ENCODE measurements around the gene PIGBOS1.
"Not testable (repeated sequence)": the region's sequence is repeated elsewhere in the genome, so short reads cannot be mapped to it uniquely, and the experiment has no call there.

The PIGBOS1 gene, protein sequence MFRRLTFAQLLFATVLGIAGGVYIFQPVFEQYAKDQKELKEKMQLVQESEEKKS

GRCh38 chr15:55318588-55319494, at the start of gene PIGBOS1, which contains the start of gene PIGB:
Gene PIGBOS1 (minus strand): TSS chr15:55319123. CDS start chr15:55317792, 1,331 bp downstream.
Gene PIGB (plus strand): TSS chr15:55319222. CDS start chr15:55319251, 29 bp downstream.
- DNase-seq = peak; percentile 61

DNA sequence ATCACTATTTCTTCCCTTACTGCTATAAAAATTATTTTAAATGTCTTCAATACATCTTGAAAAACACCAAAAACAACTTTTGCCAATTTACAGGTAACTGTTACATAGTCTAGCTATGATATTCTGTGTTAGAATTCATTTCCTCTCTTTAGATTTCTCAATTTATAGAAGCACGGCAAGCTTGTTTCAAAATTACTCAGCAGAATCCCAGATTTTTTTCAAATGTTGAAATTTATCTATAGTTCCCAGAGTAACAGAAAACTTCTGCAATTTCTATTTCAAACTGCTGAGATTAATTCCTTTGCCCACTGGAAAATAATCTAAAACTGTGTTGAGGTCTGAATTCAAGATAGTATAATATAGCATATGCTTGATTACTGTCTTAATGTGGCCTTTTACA, 48.1 kb upstream of the PIGBOS1 start:
- DNase-seq = no peak

DNA sequence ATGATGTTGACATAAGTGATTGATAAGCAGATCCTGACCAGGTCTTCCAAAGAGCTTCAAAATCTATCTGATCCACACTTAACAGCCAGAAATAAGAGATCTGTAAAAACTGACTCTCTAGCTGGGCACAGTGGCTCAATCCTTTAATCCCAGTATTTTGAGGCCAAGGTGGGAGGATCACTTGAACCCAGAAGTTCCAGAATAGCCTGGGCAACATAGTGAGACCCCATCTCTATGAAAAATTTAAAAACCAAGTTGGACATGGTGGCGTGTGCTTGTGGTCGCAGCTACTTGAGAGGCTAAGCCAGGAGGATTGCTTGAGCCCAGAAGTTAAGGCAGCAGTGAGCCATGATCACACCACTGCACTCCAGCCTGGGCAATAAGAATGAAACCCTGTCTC, 43.7 kb upstream of the PIGBOS1 start:
- DNase-seq = no peak

DNA sequence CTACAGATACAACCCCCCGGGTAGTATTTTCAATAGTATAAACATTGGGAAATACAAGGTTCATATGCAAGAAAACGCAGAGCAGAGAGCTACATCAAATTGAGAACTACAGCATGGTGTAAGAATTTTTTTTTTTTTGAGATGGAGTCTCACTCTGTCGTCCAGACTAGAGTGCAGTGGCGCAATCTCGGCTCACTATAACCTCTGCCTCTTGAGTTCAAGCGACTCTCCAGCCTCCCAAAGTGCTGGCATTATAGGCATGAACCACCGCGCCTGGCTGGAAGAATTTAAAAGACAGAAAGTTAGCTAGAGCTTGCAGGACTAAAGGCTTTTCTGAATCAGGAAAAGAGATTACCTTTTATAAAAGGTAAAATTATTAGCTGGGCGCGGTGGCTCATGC, 42.1 kb upstream of the PIGBOS1 start:
- no peak for DNase-seq

DNA sequence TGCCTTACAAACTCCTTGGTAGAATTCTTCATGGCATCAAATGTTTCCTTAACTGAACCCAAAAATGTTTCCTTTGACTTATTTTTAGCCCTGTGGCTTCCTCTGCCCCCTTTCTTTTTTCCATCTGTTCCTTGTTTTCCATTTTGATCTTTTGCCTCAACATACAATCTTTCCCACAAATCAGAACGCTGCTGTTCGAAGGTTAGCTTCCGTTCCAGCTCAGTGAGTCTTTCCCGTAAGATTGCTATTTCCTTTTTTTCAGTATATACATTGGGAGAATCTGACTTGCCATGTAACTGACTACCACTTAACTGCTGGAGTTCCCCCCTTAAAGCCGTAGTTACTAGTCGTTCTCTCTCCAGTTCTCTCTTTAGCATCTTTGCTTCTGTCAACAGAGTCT, 41.3 kb upstream of the PIGBOS1 start:
- DNase-seq = no peak

GRCh38 chr15:55358471-55358870, 39.5 kb upstream of the PIGBOS1 start:
- no peak for DNase-seq

GRCh38 chr15:55357774-55358173, 38.9 kb upstream of the PIGBOS1 start:
- DNase-seq = no peak

DNA sequence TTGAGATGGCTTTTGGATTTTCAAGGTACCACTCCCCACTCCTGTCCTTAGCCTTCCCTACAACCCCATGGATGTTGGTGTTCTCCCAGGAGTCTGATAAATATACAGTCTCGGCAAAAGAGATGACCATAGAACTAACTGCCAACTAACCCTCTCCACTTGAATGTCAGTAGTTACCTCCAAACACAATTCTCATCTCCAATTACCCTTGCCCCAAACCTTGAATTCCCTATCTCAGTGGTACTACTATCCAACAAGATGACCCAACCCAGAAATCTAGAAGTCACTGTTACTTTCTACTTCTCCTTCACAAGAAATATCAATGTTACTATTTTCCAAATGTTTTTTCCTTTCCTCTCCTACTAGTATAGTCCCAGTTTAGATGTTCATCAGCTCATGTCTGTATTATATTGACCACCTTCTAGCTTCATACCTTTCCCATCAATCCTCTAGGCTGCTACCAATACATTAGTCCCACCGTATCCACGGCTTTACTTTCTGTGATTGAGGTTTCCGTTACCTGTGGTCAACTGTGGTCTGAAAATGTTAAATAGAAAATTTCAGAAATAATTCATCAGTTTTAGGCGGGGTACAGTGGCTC, 38.2 kb upstream of the PIGBOS1 start:
- DNase-seq = no peak

GRCh38 chr15:55353025-55353424, 34.1 kb upstream of the PIGBOS1 start:
- no peak for DNase-seq

DNA sequence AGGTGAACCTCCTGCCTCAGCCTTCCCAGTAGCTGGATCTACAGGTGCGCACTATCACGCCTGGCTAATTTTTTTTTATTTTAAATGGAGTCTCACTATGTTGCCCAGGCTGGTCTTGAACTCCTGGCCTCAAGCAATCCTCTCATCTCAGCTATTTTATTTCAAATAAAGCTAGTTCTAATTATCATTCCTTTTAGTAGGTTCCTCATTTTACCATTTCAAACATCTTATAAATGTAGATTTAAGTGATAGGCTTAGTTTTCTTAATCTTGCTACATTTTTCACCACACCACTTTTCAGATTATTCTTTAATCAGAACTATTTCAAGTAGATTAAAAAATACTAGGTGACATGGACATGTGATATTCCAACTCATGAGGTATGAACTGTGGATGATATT, 30.4 kb upstream of the PIGBOS1 start:
- DNase-seq = no peak

DNA sequence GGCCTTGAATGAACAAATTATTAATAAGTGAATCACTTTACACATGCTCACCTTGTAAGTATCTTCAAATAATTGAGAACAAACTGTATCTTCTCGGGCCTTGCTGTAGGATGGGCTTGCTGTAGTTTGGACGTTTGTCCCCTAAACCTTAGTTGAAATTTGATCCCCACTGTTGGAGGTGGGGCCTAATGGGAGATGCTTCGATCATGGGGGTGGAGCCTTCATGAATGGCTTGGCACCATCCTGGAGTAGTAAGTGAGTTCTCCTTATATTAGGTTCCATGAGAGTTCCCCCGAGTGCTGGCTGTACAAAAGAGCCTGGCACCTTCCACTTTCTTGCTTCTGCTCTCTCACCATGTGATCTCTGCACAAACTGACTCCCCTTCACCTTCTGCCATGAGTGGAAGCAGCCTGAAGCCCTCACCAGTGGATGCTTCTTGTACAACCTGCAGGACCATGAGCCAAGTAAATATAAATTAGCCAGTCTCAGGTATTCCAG, 29.4 kb upstream of the PIGBOS1 start:
- no peak for DNase-seq

- no peak for DNase-seq
Observed at GRCh38 chr15:55344206-55344605, 25.3 kb upstream of the PIGBOS1 start.

DNA sequence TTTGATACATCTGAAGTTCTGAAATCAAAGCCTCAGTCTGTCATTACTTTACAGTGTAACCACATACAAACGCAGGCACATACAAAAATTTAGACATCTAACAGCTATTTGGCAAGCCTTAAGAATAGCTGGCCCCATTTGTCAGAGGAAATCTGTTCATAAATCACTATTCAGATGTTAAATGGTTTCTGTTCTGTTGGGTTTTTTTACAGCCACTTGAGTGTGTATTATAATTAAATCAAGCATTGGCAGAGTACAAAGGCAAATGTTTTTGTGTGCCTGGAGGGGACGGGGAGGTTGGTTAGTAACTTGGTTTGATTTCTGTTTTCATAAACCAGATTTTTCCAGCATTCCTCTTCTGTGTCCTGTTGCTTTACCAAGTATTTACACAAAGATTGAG, 24.2 kb upstream of the PIGBOS1 start:
- DNase-seq = no peak

GRCh38 chr15:55337160-55337559, 18.2 kb upstream of the PIGBOS1 start:
- DNase-seq = no peak

GRCh38 chr15:55334997-55335396, 16.1 kb upstream of the PIGBOS1 start:
- DNase-seq = no peak

- DNase-seq = no peak
Observed at GRCh38 chr15:55334371-55334770, 15.4 kb upstream of the PIGBOS1 start.

GRCh38 chr15:55327387-55327786, 8.5 kb upstream of the PIGBOS1 start:
- no peak for DNase-seq

DNA sequence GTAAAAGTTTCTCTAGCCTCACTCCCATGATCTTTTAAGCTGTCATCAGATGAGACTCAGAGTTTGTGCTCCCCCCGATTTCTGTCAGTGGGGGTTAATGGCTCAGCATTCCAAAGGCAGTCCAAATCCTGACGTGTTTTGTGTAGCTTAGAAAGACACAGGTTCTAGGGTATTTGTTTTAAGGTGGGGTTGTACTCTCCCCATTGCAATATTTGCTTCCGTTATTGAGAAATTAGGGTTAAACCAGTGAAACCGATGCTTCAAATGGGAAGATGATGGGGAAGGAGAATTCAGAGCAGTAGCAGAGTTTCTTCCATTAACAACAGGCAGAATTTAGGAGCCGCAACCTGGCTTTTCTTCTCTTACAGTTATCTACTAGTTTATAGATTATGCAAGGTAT, 3.5 kb upstream of the PIGBOS1 start:
- DNase-seq = no peak

DNA sequence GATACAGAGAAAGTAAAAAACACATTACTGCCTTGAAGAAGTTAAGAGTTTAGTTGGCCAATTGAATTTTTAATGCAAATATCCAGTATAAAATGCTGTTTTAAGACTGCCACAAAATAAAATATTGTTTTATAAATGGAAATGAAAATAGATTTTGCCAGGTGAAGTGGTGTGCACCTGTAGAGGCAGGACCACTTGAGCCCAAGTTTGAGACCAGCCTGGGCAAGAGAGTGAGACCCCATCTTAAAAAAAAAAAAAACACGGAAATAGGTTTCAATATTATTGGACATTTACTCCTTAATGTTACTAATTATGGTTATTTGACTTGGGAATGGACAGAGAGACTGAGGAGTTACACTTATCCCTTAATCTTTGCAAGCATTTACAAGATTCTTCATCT, 2.0 kb upstream of the PIGBOS1 start:
- no peak for DNase-seq

DNA sequence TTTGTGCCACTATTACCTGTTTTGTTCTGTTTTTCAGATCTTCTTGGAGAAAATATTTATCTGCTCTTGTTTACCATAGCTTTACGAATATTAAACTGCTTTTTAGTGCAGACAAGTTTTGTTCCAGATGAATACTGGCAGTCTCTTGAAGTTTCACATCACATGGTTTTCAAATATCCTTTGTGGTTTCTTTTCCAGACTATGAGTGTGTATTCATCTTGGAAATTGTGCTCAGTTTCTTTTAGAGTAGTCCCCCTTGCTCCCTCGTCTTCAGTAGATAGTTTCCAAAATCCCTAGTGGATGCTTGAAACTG, 1.3 kb upstream of the PIGBOS1 start:
- DNase-seq = no peak

- DNase-seq = no peak
Observed at GRCh38 chr15:55319537-55320237, 764 bp upstream of the PIGBOS1 start.

DNA sequence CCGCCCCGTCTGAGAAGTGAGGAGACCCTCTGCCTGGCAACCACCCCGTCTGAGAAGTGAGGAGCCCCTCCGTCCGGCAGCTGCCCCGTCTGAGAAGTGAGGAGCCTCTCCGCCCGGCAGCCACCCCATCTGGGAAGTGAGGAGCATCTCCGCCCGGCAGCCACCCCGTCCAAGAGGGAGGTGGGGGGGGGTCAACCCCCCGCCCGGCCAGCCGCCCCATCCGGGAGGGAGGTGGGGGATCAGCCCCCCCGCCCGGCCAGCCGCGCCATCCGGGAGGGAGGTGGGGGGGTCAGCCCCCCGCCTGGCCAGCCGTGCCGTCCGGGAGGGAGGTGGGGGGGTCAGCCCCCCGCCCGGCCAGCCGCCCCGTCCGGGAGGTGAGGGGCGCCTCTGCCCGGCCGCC, 16.1 kb downstream of the PIGBOS1 start:
- not testable (repeated sequence) for DNase-seq

GRCh38 chr15:55297315-55297714, 21.6 kb downstream of the PIGBOS1 start:
- DNase-seq = no peak
